MM.1S (cell line): ENCODE data around the gene OSTN.
"Not testable (repeated sequence)": the region's sequence is repeated elsewhere in the genome, so short reads cannot be mapped to it uniquely, and the experiment has no call there.

Experiments
- DNase-seq: peaks from one replicate; pipeline ENCODE4 v3.0.0-alpha.2; 2015
- H2AFZ ChIP-seq: fragments of 300-600 bp; sonication (generic); 2 replicates; pipeline ENCODE4 v1.6.0; 2016; ENCODE audit warnings: antibody characterized with exemption, low read length
- H3F3A ChIP-seq: fragments of 300-600 bp; sonication (generic); 2 replicates; pipeline ENCODE4 v1.6.1; 2016; ENCODE audit warnings: mild to moderate bottlenecking, antibody characterized with exemption, low read length, moderate library complexity, mixed read lengths; ENCODE audit not compliant: insufficient read depth
- H3K27ac ChIP-seq: fragments of 300-600 bp; sonication (generic); 2 replicates; pipeline ENCODE4 v1.5.1; 2016; ENCODE audit warnings: mild to moderate bottlenecking, low read length
- H3K27me3 ChIP-seq: fragments of 300-600 bp; sonication (generic); replicated peaks from 2 replicates; pipeline ENCODE4 v1.6.0; 2016; ENCODE audit warnings: low read length; ENCODE audit not compliant: insufficient read depth
- H3K36me3 ChIP-seq: fragments of 300-600 bp; sonication (generic); replicated peaks from 2 replicates; pipeline ENCODE4 v1.6.1; 2016; ENCODE audit warnings: mild to moderate bottlenecking, low read length, mixed read lengths; ENCODE audit not compliant: insufficient read depth
- H3K4me1 ChIP-seq: fragments of 300-600 bp; sonication (generic); 2 replicates; pipeline ENCODE4 v1.6.1; 2016; ENCODE audit warnings: low read length, mixed read lengths
- H3K4me2 ChIP-seq: fragments of 300-600 bp; sonication (generic); 2 replicates; pipeline ENCODE4 v1.6.0; 2016; ENCODE audit warnings: low read depth, low read length
- H3K4me3 ChIP-seq: fragments of 300-600 bp; sonication (generic); 2 replicates; pipeline ENCODE4 v1.5.1; 2016; ENCODE audit warnings: low read length, mixed read lengths
- H3K79me2 ChIP-seq: fragments of 300-600 bp; sonication (generic); 2 replicates; pipeline ENCODE4 v1.6.1; 2016; ENCODE audit warnings: mixed run types, low read length, mixed read lengths
- H3K9ac ChIP-seq: fragments of 300-600 bp; sonication (generic); 2 replicates; pipeline ENCODE4 v1.6.1; 2016; ENCODE audit warnings: low read length, mixed read lengths
- H3K9me2 ChIP-seq: fragments of 300-600 bp; sonication (generic); replicated peaks from 2 replicates; pipeline ENCODE4 v1.6.1; 2016; ENCODE audit warnings: mild to moderate bottlenecking, low read length, mixed read lengths; ENCODE audit not compliant: insufficient read depth
- H3K9me3 ChIP-seq: fragments of 300-600 bp; sonication (generic); replicated peaks from 2 replicates; pipeline ENCODE4 v1.6.1; 2016; ENCODE audit warnings: mild to moderate bottlenecking, low read length, mixed read lengths; ENCODE audit not compliant: insufficient read depth
- H4K20me1 ChIP-seq: fragments of 300-600 bp; sonication (generic); 2 replicates; pipeline ENCODE4 v1.6.1; 2016; ENCODE audit warnings: mild to moderate bottlenecking, low read length, moderate library complexity, mixed read lengths; ENCODE audit not compliant: insufficient read depth
- EZH2 ChIP-seq: fragments of 300-600 bp; sonication (generic); optimal IDR thresholded peaks from 2 replicates; pipeline ENCODE3; 2017; ENCODE audit warnings: low read depth, mild to moderate bottlenecking, antibody characterized with exemption, low read length, mixed read lengths
- EZH2phosphoT487 ChIP-seq: fragments of 300-600 bp; sonication (generic); IDR thresholded peaks from 2 replicates; pipeline ENCODE4 v1.6.1; 2018; ENCODE audit warnings: antibody characterized with exemption, low read length
- TF ChIP-seq, protein P1 (sequence below): fragments of 300-600 bp; sonication (generic); IDR thresholded peaks from 2 replicates; pipeline ENCODE4 v1.5.1; 2016; ENCODE audit warnings: antibody characterized with exemption, low read length, mixed read lengths

The OSTN gene

DNA sequence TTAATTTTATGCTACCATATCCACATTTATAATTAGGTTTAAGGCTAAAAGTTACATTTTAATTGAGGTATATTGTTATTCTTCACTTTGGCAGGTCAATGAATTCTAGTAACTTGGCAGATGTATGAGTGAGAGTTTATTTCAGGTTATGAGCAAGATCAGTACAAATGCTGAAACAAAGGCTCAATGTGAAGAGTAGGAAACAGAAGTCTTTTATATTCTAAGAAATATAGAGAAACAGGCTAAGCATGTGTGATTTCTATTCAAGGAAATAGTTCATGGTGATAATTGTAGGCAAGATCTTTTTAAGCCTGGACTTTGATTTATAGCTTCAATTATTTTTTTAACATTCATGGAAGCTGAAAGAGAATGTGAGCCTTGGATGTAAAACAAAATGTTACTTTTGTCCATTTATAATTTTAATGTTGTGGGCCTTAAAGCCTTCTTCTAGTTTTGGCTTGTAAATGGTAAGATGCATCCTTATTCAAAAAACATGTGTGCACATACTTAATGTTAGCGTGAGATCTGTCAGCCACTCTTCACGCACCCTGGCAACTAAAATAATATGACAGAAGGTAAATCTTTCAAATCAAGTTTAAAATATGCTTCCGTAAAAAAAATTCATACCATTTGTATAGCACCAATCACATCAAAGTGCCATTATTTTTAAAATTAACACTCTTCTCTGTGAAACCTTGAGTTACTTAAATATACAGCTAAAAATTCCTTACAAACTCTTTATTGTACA is 22.8 kb upstream of the OSTN start:
- Histone ChIP-seq H3K27ac (no peak overlapping the region), H3K4me3 (no peak overlapping the region), H3K9ac (no peak overlapping the region), H3K27me3 (no peaks in the 10 kb centered on the region), H4K20me1 (no peaks in the 10 kb centered on the region), H3K9me2 (no peaks in the 10 kb centered on the region), H3K36me3 (no peaks in the 10 kb centered on the region), H3K4me1 (no peaks in the 10 kb centered on the region), H3F3A (no peaks in the 10 kb centered on the region), H3K79me2 (no peaks in the 10 kb centered on the region), H3K9me3 (no peaks in the 10 kb centered on the region), H2AFZ (no peak overlapping the region), H3K4me2 (no peak overlapping the region)
- no peak for DNase-seq
- TF ChIP-seq, protein P1, sequence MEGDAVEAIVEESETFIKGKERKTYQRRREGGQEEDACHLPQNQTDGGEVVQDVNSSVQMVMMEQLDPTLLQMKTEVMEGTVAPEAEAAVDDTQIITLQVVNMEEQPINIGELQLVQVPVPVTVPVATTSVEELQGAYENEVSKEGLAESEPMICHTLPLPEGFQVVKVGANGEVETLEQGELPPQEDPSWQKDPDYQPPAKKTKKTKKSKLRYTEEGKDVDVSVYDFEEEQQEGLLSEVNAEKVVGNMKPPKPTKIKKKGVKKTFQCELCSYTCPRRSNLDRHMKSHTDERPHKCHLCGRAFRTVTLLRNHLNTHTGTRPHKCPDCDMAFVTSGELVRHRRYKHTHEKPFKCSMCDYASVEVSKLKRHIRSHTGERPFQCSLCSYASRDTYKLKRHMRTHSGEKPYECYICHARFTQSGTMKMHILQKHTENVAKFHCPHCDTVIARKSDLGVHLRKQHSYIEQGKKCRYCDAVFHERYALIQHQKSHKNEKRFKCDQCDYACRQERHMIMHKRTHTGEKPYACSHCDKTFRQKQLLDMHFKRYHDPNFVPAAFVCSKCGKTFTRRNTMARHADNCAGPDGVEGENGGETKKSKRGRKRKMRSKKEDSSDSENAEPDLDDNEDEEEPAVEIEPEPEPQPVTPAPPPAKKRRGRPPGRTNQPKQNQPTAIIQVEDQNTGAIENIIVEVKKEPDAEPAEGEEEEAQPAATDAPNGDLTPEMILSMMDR = no peak
- no peak for TF ChIP-seq EZH2
- no peak for TF ChIP-seq EZH2phosphoT487

DNA sequence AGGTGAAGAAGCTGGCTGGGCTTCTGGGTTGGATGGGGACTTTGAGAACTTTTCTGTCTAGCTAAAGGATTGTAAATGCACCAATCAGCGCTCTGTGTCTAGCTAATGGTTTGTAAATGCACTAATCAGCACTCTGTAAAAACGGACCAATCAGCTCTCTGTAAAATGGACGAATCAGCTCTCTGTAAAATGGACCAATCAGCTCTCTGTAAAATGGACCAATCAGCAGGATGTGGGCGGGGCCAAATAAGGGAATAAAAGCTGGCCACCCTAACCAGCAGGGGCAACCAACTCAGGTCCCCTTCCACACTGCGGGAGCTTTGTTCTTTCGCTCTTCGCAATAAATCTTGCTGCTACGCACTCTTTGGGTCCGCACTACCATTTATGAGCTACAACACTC is 13.7 kb upstream of the OSTN start:
- not testable (repeated sequence) for H3K4me1 ChIP-seq, H3K36me3 ChIP-seq, DNase-seq, H2AFZ ChIP-seq, H3K9me3 ChIP-seq, H3K4me2 ChIP-seq, H3K27me3 ChIP-seq, H3K79me2 ChIP-seq, H3K9ac ChIP-seq, H3K27ac ChIP-seq, H3K4me3 ChIP-seq, H4K20me1 ChIP-seq, H3K9me2 ChIP-seq, H3F3A ChIP-seq

- not testable (repeated sequence) for H3K36me3 ChIP-seq, DNase-seq, H2AFZ ChIP-seq, H3K4me3 ChIP-seq, H3K27me3 ChIP-seq, H3K4me2 ChIP-seq, H3K9me2 ChIP-seq, H3K4me1 ChIP-seq, H4K20me1 ChIP-seq, H3K27ac ChIP-seq, H3K9ac ChIP-seq, H3K9me3 ChIP-seq, H3F3A ChIP-seq, H3K79me2 ChIP-seq
Observed at GRCh38 chr3:191188246-191188645, 10.8 kb upstream of the OSTN start.

DNA sequence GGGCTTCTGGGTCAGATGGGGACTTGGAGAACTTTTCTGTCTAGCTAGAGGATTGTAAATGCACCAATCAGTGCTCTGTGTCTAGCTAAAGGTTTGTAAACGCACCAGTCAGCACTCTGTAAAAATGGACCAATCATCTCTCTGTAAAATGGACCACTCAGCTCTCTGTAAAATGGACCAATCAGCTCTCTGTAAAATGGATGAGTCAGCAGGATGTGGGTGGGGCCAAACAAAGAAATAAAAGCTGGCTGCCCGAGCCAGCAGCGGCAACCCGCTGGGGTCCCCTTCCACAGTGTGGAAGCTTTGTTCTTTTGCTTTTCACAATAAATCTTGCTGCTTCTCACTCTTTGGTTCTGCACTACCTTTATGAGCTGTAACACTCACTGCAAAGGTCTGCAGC is 6.8 kb upstream of the OSTN start:
- H3K9ac ChIP-seq, H3F3A ChIP-seq, H3K9me3 ChIP-seq, H3K79me2 ChIP-seq, H3K4me1 ChIP-seq, H3K27ac ChIP-seq, H2AFZ ChIP-seq, H3K27me3 ChIP-seq, H4K20me1 ChIP-seq, DNase-seq, H3K4me3 ChIP-seq, H3K4me2 ChIP-seq, H3K36me3 ChIP-seq, H3K9me2 ChIP-seq: not testable (repeated sequence)

DNA sequence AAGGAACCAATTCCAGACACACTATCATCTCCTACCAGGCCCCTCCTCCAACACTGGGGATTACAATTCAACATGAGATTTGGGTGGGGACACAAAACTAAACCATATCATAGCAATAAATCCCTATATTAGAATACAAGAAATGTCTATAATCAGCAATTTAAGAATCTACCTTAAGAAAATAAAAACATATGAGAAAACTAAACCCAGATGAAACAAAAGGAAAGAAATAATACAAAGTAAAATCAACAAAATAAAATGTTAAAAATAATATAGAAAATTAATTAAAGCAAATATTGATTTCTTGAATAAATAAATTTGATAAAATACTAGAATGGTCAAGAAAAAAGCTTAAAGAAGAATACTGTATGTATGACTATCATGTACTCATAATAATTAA is 6.1 kb upstream of the OSTN start:
- H3K36me3 ChIP-seq = no peaks in the 10 kb centered on the region
- H3K4me1 ChIP-seq = no peaks in the 10 kb centered on the region
- no peak overlapping the region for H3K27ac ChIP-seq
- H3K27me3 ChIP-seq = no peaks in the 10 kb centered on the region
- no peak overlapping the region for H2AFZ ChIP-seq
- H3K9me2 ChIP-seq = no peaks in the 10 kb centered on the region
- H3K79me2 ChIP-seq = no peaks in the 10 kb centered on the region
- DNase-seq = no peak
- H3K4me3 ChIP-seq = no peak overlapping the region
- no peak overlapping the region for H3K4me2 ChIP-seq
- H4K20me1 ChIP-seq = no peaks in the 10 kb centered on the region
- TF ChIP-seq, protein P1 = no peak
- TF ChIP-seq EZH2 (no peak), EZH2phosphoT487 (no peak)
- H3K9me3 ChIP-seq = no peaks in the 10 kb centered on the region
- no peak overlapping the region for H3K9ac ChIP-seq
- H3F3A ChIP-seq = no peaks in the 10 kb centered on the region
